Measurements from ENCODE around the gene ARPP21.
"Not testable (repeated sequence)": the region's sequence is repeated elsewhere in the genome, so short reads cannot be mapped to it uniquely, and the experiment has no call there.

DNA sequence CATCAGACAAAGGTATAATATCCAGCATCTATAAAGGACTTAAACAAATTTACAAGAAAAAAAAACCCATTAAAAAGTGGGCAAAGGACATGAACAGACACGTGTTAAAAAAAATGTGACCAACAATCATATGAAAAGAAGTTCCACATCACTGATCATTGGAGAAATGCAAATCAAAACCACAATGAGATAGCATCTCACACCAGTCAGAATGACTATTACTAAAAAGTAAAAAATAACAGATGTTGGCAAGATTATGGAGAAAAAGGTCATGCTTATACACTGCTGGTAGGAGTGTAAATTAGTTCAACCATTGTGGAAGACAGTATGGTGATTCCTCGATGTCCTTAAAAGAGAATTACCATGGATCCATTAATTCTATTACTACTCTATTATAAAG lies 19.1 kb upstream of the ARPP21 start:
- TF ChIP-seq CTCF (IDR thresholded peaks at IDR 0.05 in 8 of 11, conservative IDR thresholded peaks at IDR 0.05 in 3 of 11); POLR2AphosphoS5 (IDR thresholded peaks at IDR 0.05): not testable (repeated sequence)
